Testis (tissue), 3 donors: Measurements from ENCODE around the gene SPIN1. TPM values are rescaled to one million over a fixed set of nuclear protein-coding genes. Genes with fewer than 3 reads are reported as not detected.

Experiments used
- DNase-seq: peaks from one replicate; pipeline ENCODE4 v3.0.0-alpha.2; 2019
- H3K27ac ChIP-seq, 2 donors: fragments of 200-600 bp; sonication (generic); one replicate each; pipeline ENCODE4 v1.5.1; 2019
- H3K27me3 ChIP-seq: fragments of 200-600 bp; sonication (generic); one replicate; pipeline ENCODE4 v1.5.1; 2019
- H3K36me3 ChIP-seq: fragments of 200-600 bp; sonication (generic); one replicate; pipeline ENCODE4 v1.5.1; 2017; ENCODE audit warnings: low read depth; ENCODE audit errors: missing control alignments
- H3K4me1 ChIP-seq: fragments of 200-600 bp; sonication (generic); one replicate; pipeline ENCODE4 v1.5.1; 2019
- H3K4me3 ChIP-seq, 2 donors: fragments of 200-600 bp; sonication (generic); one replicate each; pipeline ENCODE4 v1.5.1; 2017 to 2019
- H3K9me3 ChIP-seq: fragments of 200-600 bp; sonication (generic); one replicate; pipeline ENCODE4 v1.5.1; 2017
- POLR2A ChIP-seq: fragments of 450-650 bp; IDR thresholded peaks from one replicate; pipeline ENCODE4 v1.6.1; 2017; ENCODE audit warnings: antibody characterized with exemption, mild to moderate bottlenecking, moderate library complexity
- WGBS, 2 donors: methylation state at CpG; one replicate each; pipeline ENCODE4 v1.1.5; 2018; 5-methylcytosine and 5-hydroxymethylcytosine counted together
- intact Hi-C: fragments of 100-400 bp; cut with DNase I; formaldehyde crosslinking; loops from one replicate; pipeline ENCODE4 v1.15.1; 2023; ENCODE audit warnings: low total_unique reads
- polyA plus RNA-seq: library from polyadenylated mRNA; stranded (reverse); fragments of 350-450 nt; fragmentation: Illumina TruSeq; extraction: RNeasy Lipid Tissue Mini Kit (QIAGEN cat#74804); gene quantifications from one replicate; pipeline ENCODE4 v1.2.3, GENCODE V29; 2014; ENCODE audit warnings: low read depth, low replicate concordance; ENCODE audit not compliant: insufficient read depth
- total RNA-seq, 2 donors: library from RNA; depleted of rRNA; stranded (reverse); fragments of >200 nt; gene quantifications; one replicate each; pipeline ENCODE4 v1.2.3, GENCODE V29; 2016
- TF ChIP-seq, protein P1 (sequence below), 3 experiments: fragments of 450-650 bp in 2 of 3; fragments of 200-600 bp in 1 of 3; sonication (generic) in 1 of 3; IDR thresholded peaks; one replicate each; pipeline ENCODE4 v1.5.1; 2016 to 2019; ENCODE audit warnings: antibody characterized with exemption in 3 of 3, mild to moderate bottlenecking in 2 of 3, moderate library complexity in 1 of 3

Gene SPIN1
- total and polyA plus RNA-seq, 3 donors from 2014 or later: 93.7 to 139 (median 119) TPM

DNA sequence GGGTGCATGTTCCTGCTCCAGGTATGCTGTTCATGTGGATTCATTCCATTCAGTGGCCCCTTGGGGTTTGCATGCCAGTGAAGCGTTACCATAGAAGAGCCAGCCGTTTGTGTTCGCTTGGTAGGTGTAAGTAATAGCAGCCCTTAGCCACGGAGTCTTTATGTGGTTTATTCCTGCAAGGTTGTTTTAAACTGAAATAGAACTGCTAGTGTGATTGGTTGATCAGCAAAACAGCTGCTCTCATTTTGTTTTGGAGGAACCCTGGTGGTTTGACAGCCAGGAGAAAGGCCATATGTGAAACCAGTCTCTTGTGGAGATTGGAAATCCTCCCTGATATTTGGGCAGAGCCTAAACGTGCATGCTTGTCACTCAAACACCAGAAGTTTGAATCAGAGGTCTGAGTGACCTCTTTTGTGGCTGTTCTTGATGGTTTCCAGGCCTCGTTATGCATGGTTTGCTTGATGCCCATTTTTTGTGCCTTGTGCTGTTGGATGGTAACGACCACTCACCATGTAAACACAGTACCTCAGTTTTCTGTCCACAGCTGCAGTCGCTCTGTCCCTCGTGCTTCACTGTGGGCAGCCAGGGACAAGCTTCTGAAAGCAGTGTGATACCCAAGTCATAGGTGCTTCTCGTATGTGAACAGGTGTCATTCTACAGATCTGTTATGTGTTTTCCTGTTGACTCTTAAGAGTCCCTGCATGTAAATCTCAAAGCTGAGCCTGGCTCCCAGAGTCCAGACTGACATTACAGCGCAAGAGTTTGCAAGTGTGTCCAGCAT is 88.4 kb downstream of the SPIN1 start:
- no peak for DNase-seq
- 87 to 88% methylated on average over 10 to 11 of the region's 11 CpGs for WGBS, 2 donors
- Histone ChIP-seq H3K4me1 (no peaks in the 10 kb centered on the region), H3K4me3 (no peak overlapping the region), H3K9me3 (no peaks in the 10 kb centered on the region), H3K36me3 (no peaks in the 10 kb centered on the region), H3K27me3 (no peaks in the 10 kb centered on the region), H3K27ac (no peak overlapping the region)
- TF ChIP-seq, protein P1, sequence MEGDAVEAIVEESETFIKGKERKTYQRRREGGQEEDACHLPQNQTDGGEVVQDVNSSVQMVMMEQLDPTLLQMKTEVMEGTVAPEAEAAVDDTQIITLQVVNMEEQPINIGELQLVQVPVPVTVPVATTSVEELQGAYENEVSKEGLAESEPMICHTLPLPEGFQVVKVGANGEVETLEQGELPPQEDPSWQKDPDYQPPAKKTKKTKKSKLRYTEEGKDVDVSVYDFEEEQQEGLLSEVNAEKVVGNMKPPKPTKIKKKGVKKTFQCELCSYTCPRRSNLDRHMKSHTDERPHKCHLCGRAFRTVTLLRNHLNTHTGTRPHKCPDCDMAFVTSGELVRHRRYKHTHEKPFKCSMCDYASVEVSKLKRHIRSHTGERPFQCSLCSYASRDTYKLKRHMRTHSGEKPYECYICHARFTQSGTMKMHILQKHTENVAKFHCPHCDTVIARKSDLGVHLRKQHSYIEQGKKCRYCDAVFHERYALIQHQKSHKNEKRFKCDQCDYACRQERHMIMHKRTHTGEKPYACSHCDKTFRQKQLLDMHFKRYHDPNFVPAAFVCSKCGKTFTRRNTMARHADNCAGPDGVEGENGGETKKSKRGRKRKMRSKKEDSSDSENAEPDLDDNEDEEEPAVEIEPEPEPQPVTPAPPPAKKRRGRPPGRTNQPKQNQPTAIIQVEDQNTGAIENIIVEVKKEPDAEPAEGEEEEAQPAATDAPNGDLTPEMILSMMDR (IDR thresholded peaks at IDR 0.05): no peak
- TF ChIP-seq POLR2A: no peak
- intact Hi-C loops: no loop called here

DNA sequence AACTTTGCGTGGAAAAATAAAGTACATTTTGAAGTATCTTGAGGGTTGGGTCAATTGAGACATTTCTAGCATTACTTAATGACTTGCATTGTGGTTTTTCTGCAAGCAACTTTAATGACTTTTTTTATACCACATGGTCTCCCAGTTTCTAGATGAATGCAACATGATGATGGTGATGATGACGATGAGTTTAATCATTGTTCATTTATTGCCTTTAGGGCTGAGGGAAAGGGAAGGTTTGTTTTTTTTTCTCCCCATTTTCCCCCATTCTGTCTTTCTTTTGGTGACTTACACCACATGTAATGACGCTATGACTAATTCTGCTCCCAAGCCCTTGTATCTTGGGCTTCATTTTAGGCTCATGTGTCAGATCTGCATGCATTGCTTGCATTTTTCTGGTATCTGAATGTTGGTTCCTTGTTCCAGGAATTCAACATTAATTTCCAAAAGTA is 89.1 kb downstream of the SPIN1 start:
- no peak overlapping the region for H3K4me3 ChIP-seq
- H3K4me1 ChIP-seq: no peaks in the 10 kb centered on the region
- WGBS, 2 donors: 84 to 92% methylated on average over 3 of the region's 3 CpGs
- no peaks in the 10 kb centered on the region for H3K9me3 ChIP-seq
- H3K36me3 ChIP-seq: no peaks in the 10 kb centered on the region
- TF ChIP-seq POLR2A: no peak
- TF ChIP-seq, protein P1 (IDR thresholded peaks at IDR 0.05): no peak
- H3K27ac ChIP-seq: no peak overlapping the region
- DNase-seq: no peak
- no peaks in the 10 kb centered on the region for H3K27me3 ChIP-seq
- intact Hi-C loops: no loop called here

DNA sequence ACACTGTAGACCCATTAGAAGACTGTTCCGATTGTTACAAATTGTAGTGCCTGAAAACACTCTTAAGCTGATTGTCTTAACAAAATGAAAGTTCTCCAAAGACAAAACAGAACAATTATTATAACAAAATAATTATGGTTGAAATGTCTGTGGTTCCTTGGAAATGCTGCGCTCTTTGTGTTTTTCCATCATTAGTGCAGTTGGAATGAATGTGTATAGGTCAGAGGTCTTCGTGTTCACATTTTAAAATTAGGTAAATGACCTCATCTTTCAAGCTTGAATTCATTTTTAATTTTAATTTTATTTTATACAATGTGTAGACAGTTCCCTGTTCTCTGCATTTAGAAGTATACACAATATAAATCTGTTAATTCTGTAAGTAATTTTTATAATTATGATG is 90.0 kb downstream of the SPIN1 start:
- no peak for TF ChIP-seq POLR2A
- TF ChIP-seq, protein P1 (IDR thresholded peaks at IDR 0.05): no peak
- 62 to 82% methylated on average over 3 of the region's 3 CpGs for WGBS, 2 donors

DNA sequence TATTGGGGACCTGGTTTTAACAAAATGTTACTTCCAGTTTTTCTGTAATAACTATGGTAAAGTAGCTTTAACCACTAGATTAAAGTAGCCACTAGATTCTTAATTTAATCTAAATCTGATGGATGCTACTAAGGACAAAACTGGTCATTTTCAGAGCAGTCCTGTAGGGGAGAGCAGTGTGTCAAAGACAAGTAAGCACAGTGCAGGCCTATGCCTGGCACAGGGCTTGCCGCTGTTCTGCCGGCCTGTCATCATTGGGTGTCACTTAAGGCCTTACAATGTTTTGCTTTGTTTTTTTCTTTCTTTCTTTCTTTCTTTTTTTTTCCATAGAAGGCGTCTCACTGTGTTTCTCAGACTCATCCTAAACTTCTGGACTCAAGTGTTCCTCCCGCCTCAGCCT is 93.7 kb downstream of the SPIN1 start:
- H3K36me3 ChIP-seq: no peaks in the 10 kb centered on the region
- H3K4me1 ChIP-seq: no peaks in the 10 kb centered on the region
- TF ChIP-seq POLR2A: no peak
- H3K27me3 ChIP-seq: no peaks in the 10 kb centered on the region
- no peak for DNase-seq
- WGBS, 2 donors: 79 to 86% methylated on average over 4 of the region's 4 CpGs
- H3K9me3 ChIP-seq: no peaks in the 10 kb centered on the region
- intact Hi-C loops: no loop called here
- H3K4me3 ChIP-seq: no peak overlapping the region
- no peak overlapping the region for H3K27ac ChIP-seq

More for the DNA sequence above, 90.0 kb downstream of the SPIN1 start:
- Histone ChIP-seq H3K4me1 (no peaks in the 10 kb centered on the region), H3K27me3 (no peaks in the 10 kb centered on the region), H3K36me3 (no peaks in the 10 kb centered on the region), H3K27ac (no peak overlapping the region), H3K4me3 (no peak overlapping the region), H3K9me3 (no peaks in the 10 kb centered on the region)
- intact Hi-C loops: no loop called here
- no peak for DNase-seq

DNA sequence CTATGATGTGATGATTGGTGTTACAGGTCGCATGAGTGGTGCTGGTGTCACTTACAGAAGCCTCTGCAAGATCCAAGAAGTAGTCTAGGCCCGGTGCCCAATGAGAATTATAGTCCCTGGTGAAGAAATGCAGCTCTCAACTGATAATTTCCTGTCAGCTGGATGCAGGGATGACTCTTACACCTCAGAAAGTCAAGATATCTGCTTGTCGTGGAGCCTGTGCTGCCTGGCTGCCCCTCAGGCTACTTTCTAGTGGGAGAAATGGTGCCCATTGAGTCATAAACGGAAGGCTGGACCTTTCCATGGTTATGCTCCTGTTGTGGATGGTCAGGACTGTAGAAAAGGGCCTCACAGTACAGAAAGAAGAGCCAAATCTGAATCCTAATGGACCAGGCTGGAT is 99.9 kb downstream of the SPIN1 start:
- Histone ChIP-seq H3K9me3 (no peaks in the 10 kb centered on the region), H3K4me1 (no peaks in the 10 kb centered on the region), H3K4me3 (no peak overlapping the region), H3K27ac (no peak overlapping the region), H3K27me3 (no peaks in the 10 kb centered on the region), H3K36me3 (no peaks in the 10 kb centered on the region)
- intact Hi-C loops: no loop called here
- TF ChIP-seq, protein P1 (IDR thresholded peaks at IDR 0.05): no peak
- TF ChIP-seq POLR2A: no peak
- DNase-seq: no peak
- WGBS, 2 donors: 83 to 94% methylated on average over 3 to 4 of the region's 4 CpGs
